Loucy (cell line): ENCODE results near the gene GSTO1.

Source experiments
- CTCF ChIP-seq: fragments of 200-600 bp; sonication (generic); conservative IDR thresholded peaks from 2 replicates; pipeline ENCODE4 v1.5.1; 2014; ENCODE audit warnings: mild to moderate bottlenecking, antibody characterized with exemption, low read length
- EZH2phosphoT487 ChIP-seq: fragments of 200-600 bp; IDR thresholded peaks from 2 replicates; pipeline ENCODE4 v1.6.1; 2018; ENCODE audit warnings: antibody characterized with exemption, mild to moderate bottlenecking, moderate library complexity, borderline replicate concordance

- TF ChIP-seq CTCF (peak; percentile 72), EZH2phosphoT487 (no peak)
Measured at GRCh38 chr10:104209575-104210198, 45.0 kb upstream of the GSTO1 start.
